ENCODE data around the gene CDH4.

- TF ChIP-seq SRF (IDR thresholded peaks at IDR 0.05; ENCODE audit: low read depth, low read length) (no peak), NR2C2 (CRISPR knock-in tag; IDR thresholded peaks at IDR 0.05; ENCODE audit: borderline replicate concordance) (no peak), MAZ (IDR thresholded peaks at IDR 0.05; ENCODE audit: borderline replicate concordance, low read depth, low read length) (no peak), MAZ (CRISPR knock-in tag; IDR thresholded peaks at IDR 0.05; ENCODE audit: low read depth) (no peak), SP140L (CRISPR knock-in tag; IDR thresholded peaks at IDR 0.05; ENCODE audit: borderline replicate concordance) (no peak), ZNF724P (CRISPR knock-in tag; IDR thresholded peaks at IDR 0.05; ENCODE audit: borderline replicate concordance) (no peak), KDM5A (IDR thresholded peaks at IDR 0.05; ENCODE audit: borderline replicate concordance, low read length) (no peak)
Measured at GRCh38 chr20:61698598-61699494, 446.8 kb downstream of the CDH4 start.

All from HepG2 (cell line).